Thyroid gland (tissue), 4 donors: ENCODE results near the gene ATOH7. TPM values are rescaled to one million over a fixed set of nuclear protein-coding genes. Genes with fewer than 3 reads are reported as not detected.
A peak's percentile ranks its signal among the peaks of the same experiment; 100 is the strongest.
"Not testable (repeated sequence)": the region's sequence is repeated elsewhere in the genome, so short reads cannot be mapped to it uniquely, and the experiment has no call there.

Experiments
- DNase-seq, 2 donors: peaks; one replicate each; pipeline ENCODE4 v3.0.0-alpha.2; 2019
- H3K27ac ChIP-seq, 3 donors: fragments of 200-600 bp; sonication (generic); 1 replicate in 2 of 3; 2 replicates in 1 of 3; pipeline ENCODE4 v1.5.1; 2016 to 2019; ENCODE audit warnings: mild to moderate bottlenecking in 1 of 3, moderate library complexity in 1 of 3
- H3K27me3 ChIP-seq: fragments of 200-600 bp; sonication (generic); one replicate; pipeline ENCODE4 v1.5.1; 2019
- H3K36me3 ChIP-seq, 2 donors: fragments of 200-600 bp; sonication (generic); one replicate each; pipeline ENCODE4 v1.5.1; 2016 to 2019
- H3K4me1 ChIP-seq, 2 donors: fragments of 200-600 bp; sonication (generic); one replicate each; pipeline ENCODE4 v1.5.1; 2017 to 2019
- H3K4me3 ChIP-seq, 3 donors: fragments of 200-600 bp; sonication (generic); replicated peaks in 1 of 3; 1 replicate in 2 of 3; 2 replicates in 1 of 3; pipeline ENCODE4 v1.5.1; 2016; ENCODE audit warnings: mild to moderate bottlenecking in 1 of 3
- H3K9me3 ChIP-seq: fragments of 200-600 bp; sonication (generic); one replicate; pipeline ENCODE4 v1.5.1; 2017
- POLR2A ChIP-seq, 2 donors: fragments of 450-650 bp; IDR thresholded peaks; one replicate each; pipeline ENCODE4 v1.6.1; 2017; ENCODE audit warnings: antibody characterized with exemption in 2 of 2, mild to moderate bottlenecking in 2 of 2, moderate library complexity in 1 of 2
- WGBS, 2 donors: methylation state at CpG; one replicate each; pipeline ENCODE4 v1.1.5; 2017; 5-methylcytosine and 5-hydroxymethylcytosine counted together
- intact Hi-C: fragments of 100-400 bp; cut with DNase I; formaldehyde crosslinking; loops from one replicate; pipeline ENCODE4 v1.15.1; 2023
- total RNA-seq, 4 donors: library from RNA; depleted of rRNA; stranded (reverse); fragments of >200 nt; gene quantifications; one replicate each; pipeline ENCODE4 v1.2.3, GENCODE V29; 2016
- TF ChIP-seq, protein P1 (sequence below), 6 experiments: fragments of 200-600 bp in 3 of 6; fragments of 450-650 bp in 3 of 6; sonication (generic) in 3 of 6; IDR thresholded peaks; one replicate each; pipeline ENCODE4 v1.5.1; 2016 to 2019; ENCODE audit warnings: antibody characterized with exemption in 6 of 6, mild to moderate bottlenecking in 2 of 6, inconsistent platforms in 1 of 6, moderate library complexity in 1 of 6

Gene ATOH7
- total RNA-seq, 4 donors from 2014 or later = not detected

DNA sequence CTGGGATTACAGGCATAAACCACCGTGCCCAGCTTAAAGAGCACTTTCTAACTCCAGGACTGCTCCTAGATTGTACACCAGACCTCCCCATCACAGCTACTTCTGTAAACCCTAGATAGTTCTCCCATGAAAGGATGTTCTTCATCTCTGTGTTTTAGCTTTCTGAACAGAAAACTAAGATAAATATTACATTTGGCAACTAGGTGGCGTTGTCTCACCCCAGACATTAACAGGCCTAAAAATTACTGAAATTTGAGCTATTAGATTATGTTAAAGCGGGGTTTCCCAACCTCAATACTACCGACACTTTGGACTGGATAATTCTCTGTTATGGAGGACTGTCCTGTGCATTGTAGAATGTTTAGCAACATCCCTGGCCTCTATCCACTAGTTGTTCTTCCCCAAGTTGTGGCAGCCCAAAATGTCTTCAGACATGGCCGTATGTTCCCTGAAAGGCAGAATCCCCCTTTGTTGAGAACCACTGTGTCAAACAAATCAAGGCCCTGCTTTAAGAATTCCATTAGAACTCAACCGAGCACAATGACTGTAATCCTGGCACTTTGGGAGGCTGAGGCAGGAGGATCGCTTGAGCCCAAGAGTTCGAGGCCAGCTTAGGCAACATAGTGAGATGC lies 19.1 kb downstream of the ATOH7 start:
- Histone ChIP-seq H3K4me1 (no peaks in the 10 kb centered on the region), H3K4me3 (no peak overlapping the region), H3K27me3 (no peaks in the 10 kb centered on the region), H3K36me3 (no peaks in the 10 kb centered on the region), H3K27ac (no peak overlapping the region), H3K9me3 (no peaks in the 10 kb centered on the region)
- intact Hi-C loops = loop anchor here (5.0 kb wide), 1 partner anchor 89 kb away; no protein-coding TSS in a partner anchor
- WGBS, 2 donors = 53 to 58% methylated on average over 8 of the region's 8 CpGs
- DNase-seq = no peak
- TF ChIP-seq, protein P1, sequence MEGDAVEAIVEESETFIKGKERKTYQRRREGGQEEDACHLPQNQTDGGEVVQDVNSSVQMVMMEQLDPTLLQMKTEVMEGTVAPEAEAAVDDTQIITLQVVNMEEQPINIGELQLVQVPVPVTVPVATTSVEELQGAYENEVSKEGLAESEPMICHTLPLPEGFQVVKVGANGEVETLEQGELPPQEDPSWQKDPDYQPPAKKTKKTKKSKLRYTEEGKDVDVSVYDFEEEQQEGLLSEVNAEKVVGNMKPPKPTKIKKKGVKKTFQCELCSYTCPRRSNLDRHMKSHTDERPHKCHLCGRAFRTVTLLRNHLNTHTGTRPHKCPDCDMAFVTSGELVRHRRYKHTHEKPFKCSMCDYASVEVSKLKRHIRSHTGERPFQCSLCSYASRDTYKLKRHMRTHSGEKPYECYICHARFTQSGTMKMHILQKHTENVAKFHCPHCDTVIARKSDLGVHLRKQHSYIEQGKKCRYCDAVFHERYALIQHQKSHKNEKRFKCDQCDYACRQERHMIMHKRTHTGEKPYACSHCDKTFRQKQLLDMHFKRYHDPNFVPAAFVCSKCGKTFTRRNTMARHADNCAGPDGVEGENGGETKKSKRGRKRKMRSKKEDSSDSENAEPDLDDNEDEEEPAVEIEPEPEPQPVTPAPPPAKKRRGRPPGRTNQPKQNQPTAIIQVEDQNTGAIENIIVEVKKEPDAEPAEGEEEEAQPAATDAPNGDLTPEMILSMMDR (IDR thresholded peaks at IDR 0.05) = peak in 5 of 6 experiments; percentile 24 to 55 (median 51)
- TF ChIP-seq POLR2A (IDR thresholded peaks at IDR 0.05) = no peak

GRCh38 chr10:68211669-68212068 lies 20.2 kb downstream of the ATOH7 start:
- DNase-seq = no peak
- Histone ChIP-seq H3K36me3 (no peaks in the 10 kb centered on the region), H3K4me1 (no peaks in the 10 kb centered on the region), H3K4me3 (no peak overlapping the region), H3K27ac (no peak overlapping the region), H3K27me3 (no peaks in the 10 kb centered on the region), H3K9me3 (no peaks in the 10 kb centered on the region)
- 80 to 88% methylated on average over 1 of the region's 1 CpG for WGBS, 2 donors
- intact Hi-C loops = loop anchor here (5.0 kb wide), 1 partner anchor 91 kb away; no protein-coding TSS in a partner anchor
- no peak for TF ChIP-seq POLR2A (IDR thresholded peaks at IDR 0.05)
- TF ChIP-seq, protein P1 (IDR thresholded peaks at IDR 0.05) = no peak

GRCh38 chr10:68208424-68209042 lies 23.4 kb downstream of the ATOH7 start:
- no peak overlapping the region for H3K4me3 ChIP-seq
- intact Hi-C loops = no loop called here
- H3K36me3 ChIP-seq = no peaks in the 10 kb centered on the region
- H3K9me3 ChIP-seq = no peaks in the 10 kb centered on the region
- no peak overlapping the region for H3K27ac ChIP-seq
- no peaks in the 10 kb centered on the region for H3K4me1 ChIP-seq
- TF ChIP-seq, protein P1 (IDR thresholded peaks at IDR 0.05) = peak in 2 of 6 experiments; percentile 17 to 22
- TF ChIP-seq POLR2A (IDR thresholded peaks at IDR 0.05) = no peak
- DNase-seq = peak; percentile 23
- WGBS, 2 donors = 54 to 59% methylated on average over 10 of the region's 10 CpGs
- no peaks in the 10 kb centered on the region for H3K27me3 ChIP-seq

DNA sequence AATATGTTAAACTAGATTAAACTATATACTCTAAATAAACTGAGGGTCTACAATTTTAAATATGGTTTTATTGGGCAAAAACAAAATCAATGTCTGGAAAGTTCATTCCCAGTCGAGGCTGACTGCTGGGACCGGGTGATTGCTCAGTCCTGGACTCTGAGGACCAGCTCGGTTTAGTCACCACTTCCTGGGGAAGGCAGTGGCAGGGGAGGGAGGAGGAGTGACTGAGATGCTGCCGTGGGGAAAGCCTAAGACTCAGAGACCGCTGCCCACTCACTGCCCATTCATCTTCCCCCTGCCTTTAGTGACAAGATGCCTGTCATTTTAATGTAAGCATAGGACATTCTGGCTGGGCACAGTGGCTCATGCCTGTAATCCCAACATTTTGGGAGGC lies 29.0 kb downstream of the ATOH7 start:
- Histone ChIP-seq H3K4me1 (no peaks in the 10 kb centered on the region), H3K27ac (no peak overlapping the region), H3K27me3 (no peaks in the 10 kb centered on the region), H3K4me3 (no peak overlapping the region), H3K9me3 (no peaks in the 10 kb centered on the region), H3K36me3 (no peaks in the 10 kb centered on the region)
- DNase-seq = no peak
- WGBS, 2 donors = 36 to 53% methylated on average over 5 of the region's 5 CpGs
- intact Hi-C loops = no loop called here
- no peak for TF ChIP-seq POLR2A (IDR thresholded peaks at IDR 0.05)
- TF ChIP-seq, protein P1 (IDR thresholded peaks at IDR 0.05) = no peak

GRCh38 chr10:68196701-68197100 lies 35.2 kb downstream of the ATOH7 start:
- Histone ChIP-seq H3K27me3 (no peaks in the 10 kb centered on the region), H3K9me3 (no peaks in the 10 kb centered on the region), H3K4me1 (no peaks in the 10 kb centered on the region), H3K36me3 (no peaks in the 10 kb centered on the region), H3K27ac (no peak overlapping the region), H3K4me3 (no peak overlapping the region)
- no peak for DNase-seq
- WGBS, 2 donors = 57 to 65% methylated on average over 3 of the region's 3 CpGs
- no peak for TF ChIP-seq POLR2A (IDR thresholded peaks at IDR 0.05)
- intact Hi-C loops = no loop called here

- intact Hi-C loops, H3K36me3 ChIP-seq, H3K9me3 ChIP-seq, H3K27ac ChIP-seq, H3K27me3 ChIP-seq, H3K4me3 ChIP-seq, H3K4me1 ChIP-seq, DNase-seq: not testable (repeated sequence)
- WGBS, 2 donors = 79 to 93% methylated on average over 2 of the region's 2 CpGs
Observed at GRCh38 chr10:68195776-68196175, 36.1 kb downstream of the ATOH7 start.
